Cardiac fibroblast (primary cell): ENCODE results near the gene CBLN1.

Experiments used
- DNase-seq, 2 donors: peaks; one replicate each; pipeline versions ENCODE4 v3.0.0 to v3.0.0-alpha.2; 2010; ENCODE audit warnings: low read depth in 2 of 2
- H3K4me3 ChIP-seq, 2 donors: replicated peaks in 1 of 2; 1 replicate in 1 of 2; 2 replicates in 1 of 2; pipeline ENCODE4 v1.5.1; 2011; ENCODE audit warnings: low read depth in 2 of 2, low read length in 2 of 2, mild to moderate bottlenecking in 2 of 2, moderate library complexity in 1 of 2
- TF ChIP-seq, protein P1 (sequence below): IDR thresholded peaks from one replicate; pipeline ENCODE4 v1.5.1; 2011; ENCODE audit warnings: low read depth, mild to moderate bottlenecking, low read length, inconsistent platforms

Gene CBLN1

DNA sequence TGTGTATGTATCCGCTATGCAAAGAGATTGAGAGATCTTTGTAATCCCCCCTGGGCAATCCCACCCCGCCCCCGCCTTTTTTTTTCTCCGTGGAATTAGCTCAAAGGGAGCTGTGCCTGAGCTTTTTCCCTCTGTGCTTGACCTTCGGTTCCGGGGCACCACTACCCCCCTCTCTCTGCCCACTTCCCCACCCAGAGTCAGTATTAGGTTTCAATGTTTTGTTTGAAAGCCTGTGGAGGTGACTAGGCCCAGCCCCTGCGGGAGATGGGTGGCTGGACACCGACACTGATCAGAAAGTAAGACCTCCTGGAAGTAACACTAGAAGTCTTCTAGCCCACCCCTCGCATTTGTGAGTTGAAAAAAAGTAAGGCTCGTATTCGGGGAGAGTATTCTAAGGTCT, 7.0 kb downstream of the CBLN1 start:
- no peak overlapping the region for H3K4me3 ChIP-seq
- TF ChIP-seq, protein P1, sequence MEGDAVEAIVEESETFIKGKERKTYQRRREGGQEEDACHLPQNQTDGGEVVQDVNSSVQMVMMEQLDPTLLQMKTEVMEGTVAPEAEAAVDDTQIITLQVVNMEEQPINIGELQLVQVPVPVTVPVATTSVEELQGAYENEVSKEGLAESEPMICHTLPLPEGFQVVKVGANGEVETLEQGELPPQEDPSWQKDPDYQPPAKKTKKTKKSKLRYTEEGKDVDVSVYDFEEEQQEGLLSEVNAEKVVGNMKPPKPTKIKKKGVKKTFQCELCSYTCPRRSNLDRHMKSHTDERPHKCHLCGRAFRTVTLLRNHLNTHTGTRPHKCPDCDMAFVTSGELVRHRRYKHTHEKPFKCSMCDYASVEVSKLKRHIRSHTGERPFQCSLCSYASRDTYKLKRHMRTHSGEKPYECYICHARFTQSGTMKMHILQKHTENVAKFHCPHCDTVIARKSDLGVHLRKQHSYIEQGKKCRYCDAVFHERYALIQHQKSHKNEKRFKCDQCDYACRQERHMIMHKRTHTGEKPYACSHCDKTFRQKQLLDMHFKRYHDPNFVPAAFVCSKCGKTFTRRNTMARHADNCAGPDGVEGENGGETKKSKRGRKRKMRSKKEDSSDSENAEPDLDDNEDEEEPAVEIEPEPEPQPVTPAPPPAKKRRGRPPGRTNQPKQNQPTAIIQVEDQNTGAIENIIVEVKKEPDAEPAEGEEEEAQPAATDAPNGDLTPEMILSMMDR: no peak
- DNase-seq: no peak

DNA sequence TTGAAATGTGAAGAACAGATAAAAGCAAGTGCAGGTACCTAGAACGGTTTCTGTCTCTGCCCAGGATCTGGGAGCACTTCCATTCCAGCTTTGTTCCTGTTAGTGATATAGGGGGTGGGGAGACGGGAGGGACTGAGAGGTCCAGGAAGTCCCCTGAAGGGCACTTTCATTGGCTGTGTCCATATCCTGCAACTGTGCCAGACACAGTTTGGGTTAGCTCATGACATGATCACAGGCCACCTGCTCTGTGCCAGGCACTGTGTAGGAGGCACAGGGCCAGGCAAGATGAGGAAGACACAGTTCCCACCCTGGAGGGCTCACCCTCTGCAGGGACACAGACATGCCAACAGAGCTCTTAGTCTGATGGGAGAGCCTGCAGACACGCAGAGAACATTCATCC, 7.9 kb downstream of the CBLN1 start:
- DNase-seq: no peak
- TF ChIP-seq, protein P1: no peak
- no peak overlapping the region for H3K4me3 ChIP-seq

DNA sequence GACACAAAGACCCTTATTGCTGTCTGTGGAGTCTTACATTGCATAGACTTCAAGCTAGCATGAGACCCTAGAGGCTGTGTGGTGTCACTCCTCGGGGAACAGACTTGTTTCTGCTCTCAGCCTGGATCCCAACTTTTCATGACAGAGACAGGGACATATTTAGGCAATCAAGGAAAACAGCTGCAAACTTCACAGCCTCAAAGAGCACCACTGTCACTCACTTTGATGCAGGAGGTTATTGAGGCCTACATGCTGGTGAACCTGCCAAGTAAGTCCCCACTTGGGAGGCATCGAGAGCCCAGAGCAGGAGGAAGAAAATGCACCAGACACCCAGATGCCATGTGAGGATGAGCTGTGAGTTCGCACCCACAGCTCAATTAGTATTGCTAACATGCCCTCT, 10.3 kb downstream of the CBLN1 start:
- no peak overlapping the region for H3K4me3 ChIP-seq
- TF ChIP-seq, protein P1: no peak
- no peak for DNase-seq

DNA sequence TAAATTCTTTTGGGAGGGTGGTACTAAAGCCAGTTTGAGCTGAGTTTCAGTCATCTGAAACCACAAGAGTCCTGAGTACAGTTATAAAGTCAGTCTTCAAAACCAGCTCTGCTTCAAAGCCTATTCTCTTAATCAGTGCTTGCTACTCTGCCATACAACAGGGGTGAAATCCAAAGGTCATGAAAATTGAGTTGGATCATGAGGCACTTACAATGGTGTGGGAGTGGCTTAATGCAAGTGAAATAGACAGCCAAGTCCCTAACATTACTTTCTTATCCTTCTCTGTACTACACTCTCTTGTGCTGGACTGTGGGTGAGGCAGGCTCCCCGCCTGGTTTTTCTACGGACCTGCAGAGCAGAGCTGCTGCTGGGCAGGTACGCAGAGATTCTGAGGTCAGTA, 12.4 kb downstream of the CBLN1 start:
- H3K4me3 ChIP-seq: no peak overlapping the region
- TF ChIP-seq, protein P1: no peak
- DNase-seq: no peak

DNA sequence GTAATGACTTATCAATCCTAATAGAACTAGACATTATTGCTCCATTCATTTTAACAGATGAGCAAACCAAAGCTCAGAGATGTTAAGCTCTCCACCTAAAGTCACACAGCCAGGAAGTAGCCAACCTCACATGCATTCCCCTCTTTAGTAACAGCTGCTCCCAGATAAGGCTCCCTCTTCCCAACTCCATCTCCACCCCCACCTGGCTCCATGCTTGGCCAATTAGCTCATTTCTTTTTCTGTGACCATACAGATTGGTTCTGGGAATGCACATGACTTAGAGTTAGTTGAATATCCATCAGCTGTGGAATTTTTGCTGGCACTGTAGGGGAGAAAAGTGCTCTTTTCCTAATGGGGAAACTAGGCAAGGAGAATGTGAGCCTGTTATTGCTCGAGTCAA, 13.0 kb downstream of the CBLN1 start:
- DNase-seq: no peak
- TF ChIP-seq, protein P1: no peak
- no peak overlapping the region for H3K4me3 ChIP-seq

DNA sequence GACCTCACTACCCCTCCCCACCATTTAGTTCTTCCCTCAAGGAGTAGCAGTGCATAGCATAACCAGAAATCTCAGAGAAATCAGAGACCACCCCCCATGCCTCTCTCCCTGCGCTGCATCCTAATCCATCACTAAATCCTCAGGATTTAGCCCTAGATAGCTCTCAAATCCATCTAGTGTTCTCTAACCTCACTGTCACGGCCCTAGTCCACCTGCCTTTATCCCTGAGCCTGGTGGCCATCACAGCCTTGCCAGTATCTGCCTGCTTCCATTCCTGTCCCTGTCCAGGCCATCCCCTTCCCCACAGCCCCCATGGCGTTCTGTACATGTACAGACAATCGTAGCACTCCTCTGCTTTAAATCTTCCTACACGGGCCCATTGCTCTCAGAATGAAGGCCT, 19.1 kb downstream of the CBLN1 start:
- DNase-seq: no peak
- TF ChIP-seq, protein P1: no peak
- no peak overlapping the region for H3K4me3 ChIP-seq

DNA sequence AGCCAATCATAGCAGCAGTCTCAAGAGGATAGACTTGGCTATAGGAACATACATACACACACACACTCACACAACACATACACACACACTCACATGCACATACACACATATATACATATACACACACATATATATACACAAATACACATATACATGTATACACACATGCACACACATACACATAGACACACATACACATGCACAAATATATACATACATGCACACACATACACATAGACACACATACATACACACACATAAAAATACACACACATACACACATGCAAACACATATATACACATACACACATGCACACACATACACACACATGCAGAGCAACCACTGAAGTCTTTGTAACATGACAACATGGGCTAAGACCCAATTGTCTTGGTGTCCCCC, 19.7 kb downstream of the CBLN1 start:
- H3K4me3 ChIP-seq: no peak overlapping the region
- TF ChIP-seq, protein P1: no peak

More for the DNA sequence above, 19.7 kb downstream of the CBLN1 start:
- DNase-seq: no peak
